HG03196 (cell line): ENCODE results near the gene DMKN.
A peak's percentile ranks its signal among the peaks of the same experiment; 100 is the strongest.
"Not testable (repeated sequence)": the region's sequence is repeated elsewhere in the genome, so short reads cannot be mapped to it uniquely, and the experiment has no call there.

Source experiments
- ATAC-seq: cut with Tn5 transposase; IDR thresholded peaks from one replicate; pipeline ENCODE4 v1.9.1; 2021; ENCODE audit not compliant: unreplicated experiment

The DMKN gene

DNA sequence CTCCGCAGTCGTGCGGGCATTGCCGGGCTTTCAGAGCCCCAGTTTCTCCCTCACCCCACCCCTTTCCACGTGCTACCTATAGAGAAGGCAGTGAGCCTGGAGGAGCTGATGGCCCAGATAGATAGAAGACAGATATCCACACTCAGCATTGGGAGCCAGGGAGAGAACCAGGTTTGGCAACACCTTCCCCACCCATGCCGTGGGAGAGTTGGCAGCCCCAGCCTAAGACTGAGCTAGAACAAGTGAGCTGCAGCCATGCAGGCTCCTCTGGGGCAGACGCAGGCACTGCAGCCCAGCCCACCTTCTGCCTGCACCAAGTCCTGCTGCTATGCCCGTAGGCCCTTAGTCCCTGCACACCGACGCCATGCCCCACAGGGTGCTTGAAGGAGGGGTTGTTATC, 12.8 kb downstream of the DMKN start:
- no peak for ATAC-seq

DNA sequence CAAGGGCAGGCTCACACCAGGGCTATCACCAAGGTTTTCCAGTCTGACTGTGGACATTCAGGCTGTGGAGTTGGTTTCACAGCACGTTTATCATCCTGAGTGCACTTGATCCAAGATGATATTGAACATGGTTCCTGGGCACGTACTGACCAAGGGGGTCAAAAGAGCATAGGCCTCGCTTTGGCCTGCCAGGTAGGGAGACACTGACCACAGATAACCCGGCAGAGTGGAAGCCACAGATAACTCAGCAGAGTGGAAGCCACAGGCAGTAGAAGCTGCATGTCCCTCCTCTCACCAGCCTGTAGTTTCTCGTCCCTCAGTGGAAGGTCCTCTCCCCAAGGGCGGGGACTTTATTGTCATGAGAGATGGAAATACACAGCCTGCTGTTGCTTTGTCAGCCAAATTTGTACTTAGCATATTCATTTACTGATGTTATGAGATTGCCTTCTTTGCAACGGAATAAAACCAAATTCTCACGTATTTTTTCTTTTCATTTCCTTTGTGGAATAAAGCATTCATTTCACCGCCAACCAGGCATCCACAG, 14.4 kb downstream of the DMKN start:
- no peak for ATAC-seq

DNA sequence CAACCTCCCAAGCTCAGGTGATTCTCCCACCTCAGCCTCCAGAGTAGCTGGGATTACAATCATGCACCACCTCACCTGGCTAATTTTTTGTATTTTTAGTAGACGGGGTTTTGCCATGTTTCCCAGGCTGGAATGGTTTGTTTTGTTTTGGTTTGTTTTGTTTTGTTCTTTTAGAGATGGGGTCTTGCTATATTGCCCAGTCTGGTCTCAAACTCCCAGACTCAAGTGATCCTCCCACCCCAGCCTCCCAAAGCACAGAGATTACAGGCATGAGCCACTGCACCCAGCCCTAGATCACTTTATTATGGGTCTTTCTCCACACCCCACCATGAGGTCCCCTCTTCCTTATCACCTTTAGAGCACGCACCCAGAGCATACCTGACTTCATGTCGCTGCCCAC, 15.2 kb downstream of the DMKN start:
- ATAC-seq: no peak

DNA sequence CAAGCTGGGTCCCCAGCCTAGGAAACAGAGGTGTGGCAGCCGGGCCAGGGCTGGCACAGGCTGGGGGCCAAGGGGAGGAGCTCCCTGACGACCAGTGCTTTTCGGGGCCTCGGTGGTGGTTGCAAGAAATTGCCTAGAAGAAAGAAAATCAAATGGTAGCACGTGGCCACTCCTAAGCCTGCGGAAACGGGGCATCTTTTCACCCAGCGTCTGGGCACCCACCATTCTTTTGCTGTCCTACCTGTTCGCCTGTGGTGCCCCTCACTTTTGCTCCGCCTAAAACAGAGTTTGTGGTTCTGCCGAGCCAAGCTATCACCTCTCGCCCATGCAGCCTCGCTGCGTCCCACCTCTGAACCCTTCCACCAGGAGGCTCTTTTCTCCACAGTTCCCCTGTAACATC, 16.0 kb downstream of the DMKN start:
- no peak for ATAC-seq

DNA sequence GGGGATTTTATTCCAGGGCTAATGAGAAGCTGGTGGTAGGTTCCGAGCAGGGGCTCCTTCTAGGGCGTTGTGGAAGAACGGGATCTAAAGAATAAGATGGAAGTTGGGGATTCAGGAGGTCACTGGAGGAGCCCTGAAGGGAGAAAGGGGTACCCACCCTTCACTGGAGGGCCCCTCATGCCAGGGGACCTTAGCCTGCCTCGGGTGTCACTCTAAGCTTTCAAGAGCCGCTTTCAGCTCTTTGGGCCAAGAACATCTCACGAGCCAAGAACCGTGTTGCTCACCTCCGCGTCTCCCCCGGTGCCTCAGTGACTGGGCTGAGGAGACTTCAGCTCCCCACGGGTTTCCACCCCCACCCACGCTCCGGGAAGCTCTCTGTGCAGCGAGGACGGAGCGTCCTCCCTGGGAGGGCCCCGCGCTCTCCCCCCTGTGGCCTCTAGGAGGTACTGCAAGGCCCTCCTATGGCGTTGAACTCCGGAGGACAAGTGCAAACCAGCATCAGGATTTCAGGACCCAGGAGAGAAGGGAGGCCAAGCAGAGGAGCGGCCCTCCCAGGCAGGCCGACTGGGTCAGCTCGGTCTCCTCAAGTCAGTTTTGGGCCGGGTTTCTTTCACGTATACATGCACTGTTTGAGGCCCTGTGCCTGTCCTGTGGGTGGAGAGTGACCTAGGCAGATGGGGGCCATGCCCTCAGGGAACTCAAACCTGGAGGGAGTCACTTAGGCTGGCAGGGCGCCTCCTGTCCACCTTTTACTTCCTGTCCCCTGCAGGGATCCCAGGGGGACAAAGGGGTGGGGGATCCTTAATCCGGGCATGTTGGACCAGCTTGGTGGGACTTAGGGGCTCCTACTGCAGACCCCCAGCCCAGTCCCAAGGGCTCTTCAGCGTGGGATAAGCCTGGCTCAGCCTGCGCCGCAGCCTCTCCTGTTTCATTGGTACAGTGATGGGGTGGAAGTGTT, 18.1 kb downstream of the DMKN start:
- ATAC-seq: no peak

DNA sequence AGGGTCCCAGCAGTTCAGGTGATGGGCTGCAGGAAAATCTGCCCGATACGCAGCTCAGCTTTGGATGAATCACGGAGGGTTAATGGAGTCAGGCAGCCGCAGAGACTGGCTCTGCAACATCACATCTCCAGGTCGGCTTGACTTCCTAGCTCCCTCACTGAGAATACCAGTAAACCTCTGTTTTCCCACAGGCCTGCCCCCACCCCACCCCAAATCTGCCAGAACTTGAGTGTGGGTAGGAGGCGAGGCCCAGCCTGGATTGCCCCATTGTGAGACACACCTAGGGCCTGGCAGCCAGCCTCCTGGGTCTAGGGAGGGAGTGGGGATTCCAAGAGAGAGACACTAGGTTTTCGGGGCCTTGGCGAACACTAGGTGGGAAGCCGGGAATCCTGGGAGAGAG, 19.5 kb downstream of the DMKN start:
- ATAC-seq: no peak

DNA sequence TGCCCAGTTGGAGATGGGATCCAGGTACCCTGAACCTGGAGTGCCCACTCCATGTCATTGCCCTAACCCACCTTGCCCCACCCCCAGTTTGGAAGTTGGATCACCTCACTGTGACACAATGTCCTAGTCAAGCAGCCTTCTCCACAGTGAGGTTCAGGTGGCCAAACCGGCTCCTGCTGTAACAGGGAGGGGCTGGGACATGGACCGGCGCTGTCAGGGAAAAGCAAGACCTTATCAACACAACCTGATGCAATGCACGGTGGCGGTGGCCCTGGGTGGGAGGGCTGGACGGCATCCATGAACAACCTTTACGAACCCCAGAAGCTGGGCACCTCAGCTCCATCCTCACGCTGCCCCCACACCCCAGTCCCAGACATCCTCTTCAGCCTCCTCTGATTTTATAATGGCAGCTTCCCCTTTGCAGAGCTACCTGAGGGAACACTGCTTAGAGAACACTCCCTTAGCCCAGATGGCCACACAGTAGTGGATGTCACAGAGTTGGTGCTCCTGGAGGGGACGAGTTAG, 21.6 kb downstream of the DMKN start:
- no peak for ATAC-seq

DNA sequence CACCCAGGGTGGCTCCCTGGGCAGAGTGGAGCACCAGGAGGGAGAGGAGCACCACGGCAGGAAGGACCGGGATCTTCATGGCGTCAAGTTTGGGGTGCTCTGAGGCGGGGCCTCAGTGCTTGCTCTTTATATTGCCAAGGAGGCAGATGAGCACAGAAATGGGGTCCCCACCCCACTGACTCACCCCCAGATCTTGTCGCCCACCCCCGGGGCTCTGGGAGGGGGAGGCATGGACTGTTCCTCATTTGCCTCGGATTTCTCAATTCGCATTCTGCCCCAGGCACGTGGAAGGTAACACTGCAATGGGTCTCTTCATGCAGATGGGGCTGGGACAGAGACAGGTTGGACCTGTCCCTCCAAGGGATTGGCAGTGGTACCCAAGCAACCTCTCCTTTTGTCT, 23.1 kb downstream of the DMKN start, which contains the start of gene KRTDAP:
Gene KRTDAP, minus strand, starts transcription at position 101 of the 400 bp plus-strand sequence. Its CDS starts 22 bp downstream, at position 79.
- no peak for ATAC-seq

DNA sequence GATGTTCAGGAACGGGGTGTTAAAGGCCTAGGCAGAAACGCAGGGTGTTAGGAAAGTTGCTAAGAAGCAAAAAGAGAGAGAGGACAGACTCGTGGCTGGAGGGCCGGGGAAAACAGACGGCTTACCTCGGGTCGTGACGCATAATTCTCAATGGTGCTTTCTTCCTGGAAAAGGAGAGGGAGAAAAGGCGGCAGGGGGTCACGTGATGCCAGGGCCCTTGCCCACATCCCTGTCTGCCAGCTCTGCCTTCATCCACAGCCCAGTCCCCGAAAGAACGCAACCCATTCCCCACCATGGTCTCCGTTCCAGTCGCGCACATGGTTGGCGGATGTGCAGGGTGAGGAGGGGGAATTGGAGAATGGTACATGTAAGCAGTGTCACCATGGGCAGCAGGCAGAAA, 24.8 kb downstream of the DMKN start:
- no peak for ATAC-seq

DNA sequence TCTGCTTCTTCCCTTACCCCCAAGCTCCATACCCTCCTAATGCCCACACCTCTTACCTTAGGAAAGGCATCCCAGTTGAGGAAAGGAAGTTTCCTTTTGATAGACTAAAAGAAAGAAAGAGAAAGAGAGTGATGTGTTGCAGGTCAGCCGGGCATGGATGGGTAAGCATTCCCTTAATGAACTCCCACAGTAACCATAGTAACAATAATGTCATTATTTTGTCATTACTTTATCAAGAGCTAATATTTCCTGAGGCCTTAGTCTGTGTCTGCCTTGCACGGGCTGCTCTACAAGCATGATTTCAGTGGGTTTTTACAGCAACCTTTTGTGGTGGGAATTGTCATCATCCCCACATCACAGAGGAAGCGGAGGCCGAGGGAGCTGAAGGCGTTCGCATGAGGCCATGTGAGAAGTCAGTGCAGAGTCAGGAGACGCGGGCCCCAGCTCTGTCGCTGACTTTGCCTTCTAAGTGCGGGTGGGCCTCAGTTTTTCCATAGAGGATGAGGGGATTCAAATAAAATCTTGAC, 25.7 kb downstream of the DMKN start:
- no peak for ATAC-seq

DNA sequence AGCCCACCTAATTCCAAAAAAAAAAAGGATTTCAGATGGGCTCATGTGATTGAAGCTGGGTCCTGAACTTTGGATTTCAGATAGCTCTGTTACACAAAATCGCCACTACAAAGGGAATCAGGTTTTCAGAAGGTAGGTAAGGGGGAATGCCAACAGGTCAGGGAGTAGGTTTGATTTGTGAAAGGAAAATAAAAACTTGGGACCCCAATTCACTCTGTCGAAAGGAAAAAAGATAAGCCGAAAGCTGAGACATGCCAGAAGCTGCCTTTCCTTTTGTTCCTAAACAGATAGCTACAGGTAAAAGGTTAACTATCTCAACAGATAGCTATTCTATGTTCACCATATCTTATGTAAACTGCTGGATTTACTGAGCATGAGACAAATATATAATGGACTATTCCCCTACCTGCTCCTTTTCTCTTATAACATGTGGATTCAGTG, 27.2 kb downstream of the DMKN start:
- ATAC-seq: no peak

DNA sequence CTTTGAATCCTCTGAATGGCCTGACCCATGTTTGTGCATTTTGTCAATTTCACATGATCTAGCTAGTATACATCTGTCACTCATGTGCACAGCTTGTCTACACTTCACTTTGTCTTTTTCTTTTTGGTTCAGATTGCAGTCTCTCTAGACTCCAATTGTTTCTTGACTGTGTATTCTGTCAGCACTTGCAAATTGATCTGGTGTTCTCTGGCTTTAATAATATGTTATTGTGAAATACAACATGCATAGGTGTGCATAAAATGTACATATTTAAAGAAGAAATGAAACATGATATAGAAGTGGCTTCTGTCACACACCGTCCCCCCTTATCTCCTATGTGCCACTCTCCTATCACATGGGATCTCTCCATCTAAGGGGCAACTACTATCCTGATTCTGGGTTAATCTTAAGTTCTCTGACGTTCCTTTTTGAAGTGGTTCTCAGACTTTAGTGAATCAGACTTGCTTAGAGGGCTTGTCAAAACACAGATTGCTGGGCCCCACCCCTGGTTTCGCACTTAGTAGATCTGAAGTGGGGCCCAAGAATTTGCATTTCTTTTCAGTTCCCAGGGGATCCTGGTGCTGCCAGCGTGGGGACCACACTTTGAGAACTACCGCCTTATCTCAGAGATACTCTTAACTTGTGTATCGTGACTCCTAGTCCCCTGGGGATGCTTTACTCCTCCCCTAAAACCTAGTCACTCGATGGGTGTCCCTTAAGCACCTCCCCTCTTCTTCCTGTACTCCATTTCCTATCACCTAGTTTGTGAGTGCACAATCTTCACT, 29.0 kb downstream of the DMKN start:
- peak; percentile 84 for ATAC-seq

DNA sequence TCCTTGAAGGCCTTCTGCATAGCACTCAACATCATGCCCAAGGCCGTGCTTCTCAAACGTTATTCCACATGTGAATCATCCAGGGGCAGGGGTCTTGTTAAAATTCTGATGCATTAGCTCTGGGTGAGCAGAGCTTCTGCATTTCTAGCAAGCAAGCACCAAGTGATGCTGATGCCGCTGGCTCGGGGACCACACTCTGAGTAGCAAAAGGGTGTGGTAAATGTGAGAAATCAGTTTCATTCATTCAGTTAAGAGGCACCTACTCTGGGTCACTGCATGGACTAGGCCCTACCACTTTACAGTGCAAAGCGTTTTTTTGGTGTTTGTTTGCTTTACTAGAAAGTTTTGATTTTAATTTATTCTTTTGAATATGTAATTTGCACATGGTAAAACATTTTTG, 30.4 kb downstream of the DMKN start:
- ATAC-seq: no peak

DNA sequence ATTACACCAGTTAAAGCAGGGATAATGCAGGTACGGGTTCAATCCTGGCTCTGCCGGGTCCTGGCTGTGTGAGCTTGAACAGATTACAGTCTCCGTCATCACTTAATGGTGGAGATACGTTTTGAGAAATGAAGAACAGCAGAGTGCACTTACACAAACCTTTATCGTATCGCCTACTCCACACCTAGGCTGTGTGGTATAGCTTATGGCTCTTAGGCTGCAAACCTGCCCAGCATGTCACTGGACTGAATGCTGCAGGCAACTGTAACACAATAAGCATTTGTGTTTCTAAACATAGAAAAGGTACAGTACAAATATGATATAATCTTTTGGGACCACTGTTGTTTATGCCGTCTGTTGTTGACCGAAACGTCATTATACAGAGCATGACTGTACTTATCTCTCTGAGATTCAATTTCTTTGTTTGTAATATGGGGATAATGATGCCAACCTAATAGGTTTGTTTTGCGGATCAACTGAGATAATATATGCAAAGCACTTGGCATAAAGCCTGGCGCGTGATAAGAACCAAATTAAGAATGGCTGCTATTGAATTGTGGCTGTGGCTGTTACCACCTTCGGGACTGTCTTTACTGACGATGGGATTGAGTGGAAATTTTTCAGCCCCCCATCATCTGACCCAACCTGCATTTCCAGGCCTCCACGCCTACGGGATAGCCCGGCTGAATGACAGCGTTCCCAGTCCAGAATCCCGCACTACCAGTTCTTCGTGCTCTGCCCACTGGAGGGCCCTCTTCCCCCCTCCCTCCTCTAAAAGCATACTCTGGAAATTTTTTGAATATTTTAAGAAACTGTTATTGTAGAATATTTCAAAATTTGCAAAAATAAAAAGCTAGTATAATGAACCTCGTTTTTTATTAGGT, 34.4 kb downstream of the DMKN start:
- ATAC-seq: no peak

DNA sequence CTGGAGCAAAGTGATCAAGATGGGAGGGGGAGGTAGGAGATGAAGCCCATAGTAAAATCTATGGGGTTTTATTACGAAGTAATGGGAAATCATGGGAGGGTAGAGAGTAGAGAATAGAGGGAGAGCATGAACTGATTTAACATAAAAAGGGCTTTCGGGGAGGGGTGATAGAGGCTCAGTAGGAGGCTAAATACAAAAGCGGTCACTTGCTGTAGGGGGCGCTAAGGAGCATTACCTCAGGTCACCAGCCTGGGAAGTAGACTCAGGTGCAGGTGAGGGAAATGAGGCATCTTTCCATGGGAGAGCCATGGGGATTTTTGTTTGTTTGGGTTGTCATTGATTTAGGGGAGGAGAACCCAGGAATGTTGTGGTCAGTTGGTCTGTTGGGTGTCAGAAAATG, 37.3 kb downstream of the DMKN start:
- ATAC-seq: no peak

DNA sequence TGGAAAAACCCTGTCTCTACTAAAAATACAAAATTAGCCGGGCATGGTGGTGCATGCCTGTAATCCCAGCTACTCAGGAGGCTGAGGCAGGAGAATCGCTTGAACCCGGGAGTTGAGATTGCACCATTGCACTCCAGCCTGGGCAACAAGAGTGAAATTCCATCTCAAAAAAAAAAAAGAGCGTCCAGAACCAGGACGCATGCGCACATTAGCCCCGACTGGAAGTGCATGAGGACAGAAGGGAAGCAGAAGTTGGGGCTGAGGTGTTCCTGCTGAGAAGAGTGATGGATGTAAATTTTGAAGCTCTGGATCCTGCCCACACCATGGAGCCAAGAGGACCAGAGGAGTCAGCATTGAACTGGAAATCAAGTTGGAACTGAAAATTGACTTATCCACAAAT, 38.9 kb downstream of the DMKN start:
- not testable (repeated sequence) for ATAC-seq

DNA sequence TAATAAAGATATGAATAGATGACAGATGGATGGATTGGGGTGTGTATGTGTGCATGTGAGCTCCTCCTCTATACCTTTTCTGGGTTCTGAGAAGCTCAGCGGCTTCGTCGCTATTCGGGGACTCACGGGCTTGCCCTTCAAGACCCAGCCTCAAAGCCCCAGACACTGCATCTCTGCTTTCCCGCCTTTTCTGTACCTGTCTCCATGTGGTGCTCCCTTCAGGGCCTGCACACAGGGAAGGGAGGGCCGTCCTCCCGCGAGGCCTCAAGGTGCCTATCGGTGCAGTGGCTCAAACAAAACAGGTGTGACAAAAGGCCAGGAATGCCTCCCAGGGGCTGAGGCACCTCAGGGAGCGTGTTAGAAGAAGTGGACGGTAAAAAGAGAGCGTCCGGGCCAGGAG, 39.3 kb downstream of the DMKN start:
- no peak for ATAC-seq

DNA sequence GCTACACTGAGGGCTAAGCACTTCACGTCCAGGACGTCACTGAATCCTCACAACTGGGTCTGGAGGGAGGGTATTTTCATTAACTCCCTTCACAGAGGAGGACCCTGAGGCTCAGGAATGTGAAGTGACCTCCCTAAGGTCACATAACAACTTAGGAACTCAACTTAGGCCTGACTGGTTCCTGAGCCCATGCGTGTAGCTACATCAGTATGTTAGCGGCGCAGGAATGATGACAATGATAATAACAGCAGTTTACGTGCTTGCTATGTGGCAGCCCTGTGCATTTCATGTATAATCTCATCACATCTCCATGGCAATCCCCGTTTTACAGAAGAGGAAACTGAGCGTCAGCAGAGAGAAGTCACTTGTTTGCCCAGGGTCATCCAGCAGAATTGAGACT, 41.5 kb downstream of the DMKN start:
- no peak for ATAC-seq

DNA sequence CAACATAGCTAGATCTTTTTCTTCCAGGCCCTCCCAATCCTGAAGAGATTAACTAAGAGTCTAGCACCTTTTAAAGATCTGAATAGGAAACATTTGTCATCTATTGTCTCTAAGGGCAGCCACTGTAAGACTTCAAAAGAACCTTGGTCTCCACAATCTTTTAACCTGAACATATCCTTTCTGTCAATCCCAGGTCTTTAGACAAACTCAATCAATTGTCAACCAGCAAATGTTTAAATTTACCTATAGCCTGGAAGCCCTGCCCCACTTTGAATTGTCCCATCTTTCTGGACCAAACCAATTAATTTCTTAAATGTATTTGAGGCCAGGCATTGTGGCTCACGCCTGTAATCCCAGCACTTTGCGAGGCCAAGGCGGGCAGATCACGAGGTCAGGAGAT, 42.4 kb downstream of the DMKN start:
- ATAC-seq: not testable (repeated sequence)

DNA sequence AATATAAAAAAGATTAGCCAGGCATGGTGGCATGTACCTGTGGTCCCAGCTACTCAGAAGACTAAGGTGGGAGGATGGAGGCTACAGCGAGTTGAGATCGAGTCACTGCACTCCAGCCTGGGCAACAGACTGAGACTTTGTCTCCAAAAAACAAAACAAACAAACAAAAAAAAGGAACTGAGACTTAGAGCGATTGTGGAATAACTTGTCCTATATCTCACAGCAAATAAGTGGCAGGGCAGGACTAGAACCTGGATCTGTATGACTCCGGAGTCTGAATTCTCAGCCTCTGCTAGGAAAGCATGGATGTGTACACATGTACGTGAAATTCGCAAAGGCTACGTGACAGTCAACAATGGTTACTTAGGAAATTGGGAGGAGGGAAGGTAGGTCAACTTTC, 43.3 kb downstream of the DMKN start:
- ATAC-seq: no peak
